GM12865 (cell line): ENCODE measurements around the gene ARMH1.

Source experiments
- DNase-seq: peaks from one replicate; pipeline ENCODE4 v3.0.0; 2010; ENCODE audit warnings: low read depth
- H3K4me3 ChIP-seq: 2 replicates; pipeline ENCODE4 v1.5.1; 2011; ENCODE audit warnings: mild to moderate bottlenecking, low read depth, low read length, control low read depth
- TF ChIP-seq, protein P1 (sequence below): IDR thresholded peaks from 2 replicates; pipeline ENCODE4 v1.5.1; 2011; ENCODE audit warnings: low read length, control low read depth, low read depth, inconsistent platforms; ENCODE audit not compliant: insufficient read depth; ENCODE audit errors: missing control alignments

Gene ARMH1

DNA sequence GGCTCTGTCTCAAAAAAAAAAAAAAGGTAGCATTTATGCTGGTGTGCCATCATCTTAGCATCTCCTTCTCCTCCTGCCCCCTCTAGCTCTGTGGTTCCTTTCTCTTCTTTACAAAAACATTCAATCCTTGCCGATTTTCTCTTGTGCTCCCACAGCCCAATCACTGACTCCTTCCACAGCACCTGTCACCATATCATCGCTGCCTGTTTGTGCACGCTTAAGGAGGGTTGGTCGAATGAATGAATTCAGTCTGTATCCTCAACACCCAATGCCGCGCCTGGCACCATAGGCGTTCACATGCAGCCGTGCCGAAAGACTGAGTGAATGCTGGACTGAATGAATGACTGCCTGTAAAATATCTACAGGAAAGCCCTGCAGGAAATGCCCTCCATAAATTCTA, 48.5 kb downstream of the ARMH1 start:
- H3K4me3 ChIP-seq: peak overlapping the region; percentile 11; the same call in 1 of the 2 replicates
- peak; percentile 44 for DNase-seq
- TF ChIP-seq, protein P1, sequence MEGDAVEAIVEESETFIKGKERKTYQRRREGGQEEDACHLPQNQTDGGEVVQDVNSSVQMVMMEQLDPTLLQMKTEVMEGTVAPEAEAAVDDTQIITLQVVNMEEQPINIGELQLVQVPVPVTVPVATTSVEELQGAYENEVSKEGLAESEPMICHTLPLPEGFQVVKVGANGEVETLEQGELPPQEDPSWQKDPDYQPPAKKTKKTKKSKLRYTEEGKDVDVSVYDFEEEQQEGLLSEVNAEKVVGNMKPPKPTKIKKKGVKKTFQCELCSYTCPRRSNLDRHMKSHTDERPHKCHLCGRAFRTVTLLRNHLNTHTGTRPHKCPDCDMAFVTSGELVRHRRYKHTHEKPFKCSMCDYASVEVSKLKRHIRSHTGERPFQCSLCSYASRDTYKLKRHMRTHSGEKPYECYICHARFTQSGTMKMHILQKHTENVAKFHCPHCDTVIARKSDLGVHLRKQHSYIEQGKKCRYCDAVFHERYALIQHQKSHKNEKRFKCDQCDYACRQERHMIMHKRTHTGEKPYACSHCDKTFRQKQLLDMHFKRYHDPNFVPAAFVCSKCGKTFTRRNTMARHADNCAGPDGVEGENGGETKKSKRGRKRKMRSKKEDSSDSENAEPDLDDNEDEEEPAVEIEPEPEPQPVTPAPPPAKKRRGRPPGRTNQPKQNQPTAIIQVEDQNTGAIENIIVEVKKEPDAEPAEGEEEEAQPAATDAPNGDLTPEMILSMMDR: no peak

DNA sequence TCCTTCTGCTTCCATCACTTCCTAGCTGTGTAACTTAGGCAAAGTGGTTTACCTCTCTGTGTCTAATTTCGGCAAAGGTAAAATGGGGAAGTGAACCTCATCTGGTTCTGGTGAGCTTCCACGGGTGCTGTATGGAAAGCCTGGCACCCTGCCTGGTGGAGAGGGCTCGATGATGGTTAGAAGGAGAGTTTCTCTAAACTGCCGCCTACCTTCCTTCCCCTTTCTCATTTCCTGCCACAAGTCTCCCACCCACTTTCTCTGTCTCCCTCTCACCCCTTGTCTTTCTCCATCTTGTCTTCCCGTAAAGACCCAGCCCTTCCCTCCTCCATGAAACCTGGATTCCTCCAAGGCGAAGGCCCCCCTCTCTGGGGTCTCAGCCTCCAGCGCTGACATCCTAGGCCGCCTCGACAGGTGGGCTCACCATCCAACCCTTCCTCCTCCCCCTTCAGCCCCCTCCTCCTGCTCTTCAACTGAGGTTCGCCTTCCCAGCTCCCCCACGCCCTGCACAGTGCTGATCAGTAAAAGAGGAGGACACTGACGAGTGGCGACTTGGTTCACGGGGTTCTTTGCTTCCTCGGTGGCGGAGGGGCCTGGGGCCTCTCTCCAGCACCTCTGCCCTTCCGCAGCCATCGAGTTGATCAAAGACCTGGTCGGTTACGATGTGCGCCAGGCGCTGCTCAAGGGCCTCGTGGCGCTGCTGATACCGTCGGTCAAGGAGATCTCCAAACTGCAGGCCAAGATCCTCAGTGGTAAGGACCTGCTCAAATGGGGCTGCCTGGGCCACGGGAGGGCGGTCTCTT, 49.2 kb downstream of the ARMH1 start:
- TF ChIP-seq, protein P1: no peak
- DNase-seq: peak; percentile 81
- H3K4me3 ChIP-seq: no peak overlapping the region

GRCh38 chr1:44724296-44724954, 49.9 kb downstream of the ARMH1 start:
- TF ChIP-seq, protein P1: no peak
- DNase-seq: no peak
- H3K4me3 ChIP-seq: no peak overlapping the region

GRCh38 chr1:44724955-44725698, 50.6 kb downstream of the ARMH1 start:
- DNase-seq: no peak
- TF ChIP-seq, protein P1: no peak
- no peak overlapping the region for H3K4me3 ChIP-seq

GRCh38 chr1:44730741-44731512, 56.4 kb downstream of the ARMH1 start, which contains the start of gene RNU5D-1:
RNU5D-1 (minus strand) TSS chr1:44731170.
- TF ChIP-seq, protein P1: peak; percentile 82
- peak; percentile 99 for DNase-seq
- H3K4me3 ChIP-seq: peak within 1 kb of the TSS; percentile 50

GRCh38 chr1:44733365-44733764, 58.9 kb downstream of the ARMH1 start:
- no peak overlapping the region for H3K4me3 ChIP-seq
- TF ChIP-seq, protein P1: no peak
- DNase-seq: no peak
